Measurements from ENCODE around the gene SFR1. TPM values are rescaled to one million over a fixed set of nuclear protein-coding genes. Genes with fewer than 3 reads are reported as not detected.

SFR1 gene
- polyA plus RNA-seq, 3 donors = 6.4 to 18.1 (median 16.9) TPM

- Histone ChIP-seq H3K4me3 (replicated peaks in 1 of 3; ENCODE audit: low read depth in 2 of 3, low read length in 3 of 3) (no peak overlapping the region), H3K79me2 (ENCODE audit: insufficient read depth, low read length) (no peaks in the 10 kb centered on the region), H3K4me1 (ENCODE audit: control insufficient read depth in 1 of 2, insufficient read depth in 2 of 2, low read length in 2 of 2) (no peaks in the 10 kb centered on the region), H3K36me3 (replicated peaks in 1 of 2; ENCODE audit: control insufficient read depth in 1 of 2, insufficient read depth in 2 of 2, low read length in 2 of 2) (no peaks in the 10 kb centered on the region), H2AFZ (ENCODE audit: insufficient read depth, low read depth, low read length, poor library complexity, severe bottlenecking) (no peak overlapping the region), H3K27ac (ENCODE audit: low read depth in 1 of 2, low read length in 2 of 2) (no peak overlapping the region), H4K20me1 (ENCODE audit: insufficient read depth, low read length) (no peaks in the 10 kb centered on the region), H3K9me3 (replicated peaks in 1 of 2; ENCODE audit: control insufficient read depth in 1 of 2, insufficient read depth in 1 of 2, low read length in 2 of 2) (peaks cover 0 to 4% of the 10 kb centered on the region in 2 donors), H3K27me3 (ENCODE audit: control insufficient read depth in 2 of 2, insufficient read depth in 2 of 2, low read length in 2 of 2) (no peaks in the 10 kb centered on the region), H3K4me2 (replicated peaks; ENCODE audit: extremely low read depth, low read length, poor library complexity, severe bottlenecking) (no peak overlapping the region), H3K9ac (ENCODE audit: insufficient read depth, low read length, poor library complexity, severe bottlenecking) (no peak overlapping the region)
- no peaks in the 10 kb centered on the region for H3K36me3 Mint-ChIP-seq
- no peak overlapping the region for H3K27ac Mint-ChIP-seq
- no peak overlapping the region for H3K4me3 Mint-ChIP-seq
- DNase-seq = no peak
- H3K9me3 Mint-ChIP-seq = peaks cover 0 to 6% (median 1%) of the 10 kb centered on the region in 7 donors
- no peaks in the 10 kb centered on the region for H3K4me1 Mint-ChIP-seq
- H3K27me3 Mint-ChIP-seq (ENCODE audit: low read depth in 3 of 3) = peaks cover 0 to 1% (median 0%) of the 10 kb centered on the region in 3 donors
- no peak for TF ChIP-seq CTCF (IDR thresholded peaks at IDR 0.05)
- intact Hi-C loops (cut with micrococcal nuclease) = no loop called here
- no CpG with 5 or more reads among the region's 1 CpG for WGBS (ENCODE audit: insufficient coverage)
These were observed 21.2 kb upstream of the SFR1 start for GRCh38 chr10:104100795-104101194.

GRCh38 chr10:104101902-104102301 lies 20.1 kb upstream of the SFR1 start:
- Histone ChIP-seq H3K36me3 (replicated peaks in 1 of 2; ENCODE audit: control insufficient read depth in 1 of 2, insufficient read depth in 2 of 2, low read length in 2 of 2) (no peaks in the 10 kb centered on the region), H2AFZ (ENCODE audit: insufficient read depth, low read depth, low read length, poor library complexity, severe bottlenecking) (no peak overlapping the region), H3K4me2 (replicated peaks; ENCODE audit: extremely low read depth, low read length, poor library complexity, severe bottlenecking) (no peak overlapping the region), H3K4me1 (ENCODE audit: control insufficient read depth in 1 of 2, insufficient read depth in 2 of 2, low read length in 2 of 2) (no peaks in the 10 kb centered on the region), H3K27ac (ENCODE audit: low read depth in 1 of 2, low read length in 2 of 2) (no peak overlapping the region), H3K27me3 (ENCODE audit: control insufficient read depth in 2 of 2, insufficient read depth in 2 of 2, low read length in 2 of 2) (no peaks in the 10 kb centered on the region), H3K9me3 (replicated peaks in 1 of 2; ENCODE audit: control insufficient read depth in 1 of 2, insufficient read depth in 1 of 2, low read length in 2 of 2) (peaks cover 0 to under 1% of the 10 kb centered on the region in 2 donors), H4K20me1 (ENCODE audit: insufficient read depth, low read length) (no peaks in the 10 kb centered on the region), H3K9ac (ENCODE audit: insufficient read depth, low read length, poor library complexity, severe bottlenecking) (no peak overlapping the region), H3K4me3 (replicated peaks in 1 of 3; ENCODE audit: low read depth in 2 of 3, low read length in 3 of 3) (no peak overlapping the region), H3K79me2 (ENCODE audit: insufficient read depth, low read length) (no peaks in the 10 kb centered on the region)
- 100% methylated on average over 1 of the region's 1 CpG for WGBS (ENCODE audit: insufficient coverage)
- H3K9me3 Mint-ChIP-seq = peaks cover 0 to 4% (median 0%) of the 10 kb centered on the region in 7 donors
- intact Hi-C loops (cut with micrococcal nuclease) = no loop called here
- no peaks in the 10 kb centered on the region for H3K36me3 Mint-ChIP-seq
- H3K27me3 Mint-ChIP-seq (ENCODE audit: low read depth in 3 of 3) = peaks cover 0 to 1% (median 0%) of the 10 kb centered on the region in 3 donors
- H3K4me3 Mint-ChIP-seq = no peak overlapping the region
- H3K4me1 Mint-ChIP-seq = no peaks in the 10 kb centered on the region
- TF ChIP-seq CTCF (IDR thresholded peaks at IDR 0.05) = no peak
- H3K27ac Mint-ChIP-seq = no peak overlapping the region
- no peak for DNase-seq
